Measurements from ENCODE around the gene MYL12A. TPM values are rescaled to one million over a fixed set of nuclear protein-coding genes. Genes with fewer than 3 reads are reported as not detected.

Gene MYL12A
- total RNA-seq, 1 experiment from 2014 or later, result 314 TPM

GRCh38 chr18:3266062-3266608 is 18.5 kb downstream of the MYL12A start:
- RAD21 ChIA-PET (ENCODE audit: low non-redundant PET in 1 of 2, low total read pairs in 2 of 2, uncharacterized antibody in 2 of 2, unreplicated experiment in 2 of 2), result no interaction called here
- no TSS peak for BruUV-seq (replicated peaks)
- Histone ChIP-seq H3K9me2 (ENCODE audit: insufficient read depth) (no peaks in the 10 kb centered on the region), H3K27ac (ENCODE audit: low read depth, low read length) (no peak overlapping the region), H3K4me2 (ENCODE audit: low read length) (no peak overlapping the region), H3K4me1 (ENCODE audit: control insufficient read depth in 1 of 2, insufficient read depth in 2 of 2, low read length in 2 of 2) (peaks cover 41 to 57% of the 10 kb centered on the region in 2 experiments), H4K20me1 (ENCODE audit: insufficient read depth) (peaks cover 58% of the 10 kb centered on the region; the same call in 1 of the 2 replicates), H3K9ac (ENCODE audit: low read length) (no peak overlapping the region), H3K36me3 (ENCODE audit: control insufficient read depth in 1 of 2, insufficient read depth in 2 of 2, low read length in 2 of 2) (no peaks in the 10 kb centered on the region), H3K79me2 (ENCODE audit: insufficient read depth, low read length) (peaks cover 94% of the 10 kb centered on the region), H3K4me3 (replicated peaks in 1 of 2; ENCODE audit: low read depth in 1 of 2, low read length in 2 of 2) (no peak overlapping the region), H3K9me3 (ENCODE audit: control insufficient read depth in 1 of 2, insufficient read depth in 1 of 2, low read depth in 1 of 2, low read length in 2 of 2) (no peaks in the 10 kb centered on the region), H2AFZ (ENCODE audit: low read depth, low read length, poor library complexity, severe bottlenecking) (no peak overlapping the region), H3K27me3 (ENCODE audit: insufficient read depth, low read length) (no peaks in the 10 kb centered on the region)
- intact Hi-C loops (cut with micrococcal nuclease), result no loop called here
- CTCF ChIA-PET, result no interaction called here
- POLR2A ChIA-PET, result no interaction called here
- no peak for DNase-seq (ENCODE audit: low read depth, low spot score)
- no peak for TF ChIP-seq TCF7L2 (IDR thresholded peaks at IDR 0.05; ENCODE audit: borderline replicate concordance, extremely low read depth, insufficient read depth, insufficient read length)
- no peak for TF ChIP-seq SP1 (IDR thresholded peaks at IDR 0.05; ENCODE audit: low read depth)
- no peak for TF ChIP-seq FOSL1 (IDR thresholded peaks at IDR 0.05; ENCODE audit: low read depth)
- no peak for TF ChIP-seq EZH2 (IDR thresholded peaks at IDR 0.05)
- TF ChIP-seq ZNF274 (IDR thresholded peaks at IDR 0.05; ENCODE audit: low read depth, low read length), result no peak
- no peak for TF ChIP-seq MAX (IDR thresholded peaks at IDR 0.05)
- TF ChIP-seq CEBPB (IDR thresholded peaks at IDR 0.05; ENCODE audit: low read depth), result no peak
- TF ChIP-seq JUND (IDR thresholded peaks at IDR 0.05), result no peak
- no peak for TF ChIP-seq YY1 (IDR thresholded peaks at IDR 0.05; ENCODE audit: extremely low read depth, insufficient replicate concordance, low read depth, low read length)
- no peak for TF ChIP-seq ATF3 (IDR thresholded peaks at IDR 0.05)
- no peak for TF ChIP-seq SIN3A (IDR thresholded peaks at IDR 0.05; ENCODE audit: low read depth)
- no peak for TF ChIP-seq CTCF (IDR thresholded peaks at IDR 0.05 in 2 of 3, conservative IDR thresholded peaks at IDR 0.05 in 1 of 3; ENCODE audit: borderline replicate concordance in 1 of 3, insufficient read depth in 1 of 3, low read depth in 2 of 3, low read length in 2 of 3)
- no peak for TF ChIP-seq REST (IDR thresholded peaks at IDR 0.05; ENCODE audit: low read depth)
- no peak for ATAC-seq

Measured in HCT116 (cell line).